NCI-H2196 treated with DMSO at 0.1 percent for 48 hours (cell line): ENCODE measurements around the gene LENG1.

ENCODE experiments used
- DNase-seq: peaks from one replicate; lab custom pipeline; 2025; ENCODE audit not compliant: unreplicated experiment; lab: John Stamatoyannopoulos, UW

Gene LENG1

GRCh38 chr19:54165222-54165621 is 5.7 kb upstream of the LENG1 start:
- no peak for DNase-seq

DNA sequence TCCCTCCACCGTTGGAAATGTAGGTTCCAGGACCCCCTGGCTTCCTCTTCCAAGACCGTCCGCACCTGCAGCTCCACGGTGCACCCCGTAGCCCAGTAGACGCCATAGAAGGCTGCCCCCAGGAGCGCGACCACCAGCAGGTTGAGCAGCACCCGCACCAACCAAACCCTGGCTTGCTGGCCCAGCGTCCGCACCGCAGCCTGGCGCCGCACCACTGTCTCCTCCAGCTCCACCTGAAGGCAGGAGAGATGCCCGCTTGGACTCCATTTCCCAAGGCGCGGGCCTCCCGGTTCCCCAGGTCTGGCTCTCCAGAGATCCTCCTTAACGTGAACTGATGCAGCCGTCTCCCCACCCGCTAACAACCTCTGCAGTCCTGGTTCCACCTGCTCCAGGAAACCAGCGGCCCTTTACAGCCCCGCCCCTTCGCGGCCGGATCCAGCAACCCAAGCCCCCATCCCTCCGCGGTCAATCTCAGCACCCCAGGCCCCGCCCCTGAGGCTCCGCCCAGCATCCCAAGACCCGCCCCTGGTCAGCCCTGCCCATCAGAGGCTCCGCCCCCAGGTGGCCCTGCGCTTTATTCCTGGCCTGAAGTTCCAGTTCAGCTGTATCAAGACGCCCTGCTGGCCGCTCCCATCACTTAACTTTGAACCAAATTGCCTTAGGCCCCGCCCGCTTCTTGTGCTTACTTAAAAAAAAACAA is 5.0 kb upstream of the LENG1 start:
- DNase-seq: no peak

DNA sequence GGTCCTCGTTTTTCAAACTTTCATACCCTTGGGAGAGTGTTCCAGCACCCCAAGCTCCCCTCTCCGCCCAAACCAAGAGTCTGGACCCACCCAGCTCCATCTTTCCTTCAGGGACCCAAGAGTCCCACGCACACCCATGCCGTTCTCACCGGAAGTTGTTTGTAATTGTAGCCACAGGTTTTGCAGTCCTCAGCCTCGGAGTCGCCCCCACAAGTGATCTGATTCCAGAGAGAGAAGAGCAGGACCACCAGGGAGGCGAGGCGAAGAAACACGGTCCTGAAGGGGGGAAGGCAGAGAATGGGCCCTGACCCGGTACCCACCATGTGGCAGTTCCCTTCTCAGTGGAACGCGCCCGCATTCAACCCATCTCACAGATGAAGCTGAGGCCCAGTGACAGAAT is 3.4 kb upstream of the LENG1 start:
- no peak for DNase-seq

DNA sequence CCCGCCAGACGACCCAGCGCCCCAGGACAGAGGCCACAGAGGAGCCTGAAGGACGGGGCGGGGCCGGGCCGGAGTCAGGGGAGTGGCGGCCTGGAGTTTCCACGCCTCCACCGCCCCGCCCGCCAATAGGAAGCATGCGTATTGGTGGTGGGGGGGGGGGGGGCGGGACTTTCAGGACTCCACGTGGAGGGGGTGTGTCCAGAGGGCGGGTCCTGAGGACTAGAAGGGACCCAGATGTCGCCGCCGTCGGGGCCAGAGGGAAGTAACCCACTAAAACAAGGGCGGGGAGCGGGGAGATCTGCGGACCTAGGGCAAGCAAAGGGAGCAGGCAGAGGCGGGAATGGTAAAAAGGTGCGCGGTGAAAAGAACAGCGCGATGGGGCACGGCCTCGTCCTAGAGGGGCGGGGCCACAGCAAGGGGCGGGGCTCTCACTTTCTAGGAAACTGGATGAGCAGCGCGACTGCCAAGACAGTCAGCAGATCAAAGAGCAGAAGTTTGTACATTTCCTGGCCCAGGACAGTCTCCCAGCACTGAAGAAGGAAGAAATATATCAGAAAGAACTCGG is 2.8 kb upstream of the LENG1 start:
- peak; percentile 67 for DNase-seq

DNA sequence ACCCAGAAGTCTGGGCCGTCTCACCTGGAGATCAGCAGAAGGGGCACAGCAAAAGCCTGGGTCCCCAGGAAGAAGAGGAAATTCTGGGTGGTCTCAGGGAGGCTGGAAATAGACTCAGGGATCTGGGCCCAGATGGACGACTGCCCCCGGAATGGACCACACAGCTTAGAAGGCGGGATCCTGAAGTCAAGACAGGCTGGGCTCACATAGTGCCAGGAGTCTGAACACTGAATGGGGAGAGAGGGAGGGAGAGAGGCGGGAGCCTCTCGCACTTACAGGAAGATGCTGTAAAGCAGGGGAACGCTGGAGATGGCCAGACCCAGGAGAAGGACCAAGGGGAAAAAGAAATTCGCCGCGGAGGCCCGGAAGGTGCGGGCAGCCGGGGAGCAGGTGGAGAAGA is 1.3 kb upstream of the LENG1 start:
- no peak for DNase-seq

- DNase-seq: no peak
Measured at GRCh38 chr19:54160182-54160811, 776 bp upstream of the LENG1 start.

DNA sequence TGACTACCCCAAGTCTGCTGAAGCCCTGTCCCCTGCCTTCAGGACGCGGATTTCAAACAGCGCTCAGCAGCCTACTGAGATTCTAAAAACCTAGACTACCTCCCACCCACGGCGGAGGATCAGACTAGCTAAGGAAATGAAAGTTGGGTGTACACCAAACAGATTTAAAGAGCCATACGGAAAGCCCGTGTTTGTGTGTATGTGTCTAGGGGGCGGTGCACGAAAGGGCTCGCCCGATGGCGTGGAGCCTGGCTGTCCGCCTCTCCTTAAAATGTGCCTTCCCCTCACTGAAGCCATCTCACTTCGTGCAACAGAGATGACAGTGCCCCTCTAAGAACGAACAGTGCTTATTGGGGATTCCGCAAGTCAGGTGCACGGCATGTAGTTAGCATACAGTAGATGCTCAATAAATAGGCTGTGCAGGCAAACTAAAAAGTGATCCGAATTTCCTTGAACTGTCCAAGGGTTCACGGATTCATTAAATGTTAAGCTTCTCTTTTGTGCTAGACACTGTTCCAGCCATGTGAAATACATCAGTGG is 639 bp downstream of the LENG1 start:
- DNase-seq: no peak

DNA sequence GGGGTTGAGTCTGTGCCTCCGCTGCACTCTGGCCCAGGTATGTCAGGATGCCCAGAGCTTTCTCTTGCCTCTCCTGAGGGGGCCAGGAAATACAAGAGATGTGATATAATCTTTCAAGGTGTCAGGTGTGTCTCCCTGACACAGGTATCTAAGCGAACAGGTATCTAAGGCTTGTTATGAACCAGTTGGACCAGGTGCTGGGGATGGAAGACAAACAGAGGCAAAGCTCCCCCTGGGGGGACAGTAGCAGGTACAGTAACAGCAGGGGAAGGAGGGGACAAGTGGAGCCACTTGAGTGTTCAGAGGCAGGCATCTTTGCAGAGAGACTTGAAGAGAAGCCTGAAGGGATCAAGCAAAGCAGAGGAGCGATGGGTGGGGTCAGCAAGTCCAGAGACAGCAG is 2.6 kb downstream of the LENG1 start:
- DNase-seq: no peak

DNA sequence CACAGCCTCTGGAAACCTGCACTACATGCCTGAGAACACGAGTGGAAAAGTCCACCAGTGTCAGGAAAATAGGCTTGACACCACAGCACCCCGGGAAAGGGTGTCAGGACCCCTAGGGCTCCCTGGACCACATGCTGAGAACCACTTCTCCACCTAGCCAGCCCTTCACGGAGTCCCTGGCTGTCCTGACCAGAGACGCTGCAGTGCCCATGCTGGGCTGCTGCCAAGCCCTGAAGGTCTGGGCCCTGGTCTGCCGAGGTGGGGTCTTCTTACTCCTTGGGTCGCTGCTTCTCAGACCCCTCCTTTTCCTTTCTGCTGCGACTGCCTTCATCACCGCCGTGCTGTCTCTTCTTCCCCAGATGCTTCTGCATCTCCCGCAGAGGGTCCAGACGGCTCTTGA is 3.0 kb downstream of the LENG1 start:
- no peak for DNase-seq

DNA sequence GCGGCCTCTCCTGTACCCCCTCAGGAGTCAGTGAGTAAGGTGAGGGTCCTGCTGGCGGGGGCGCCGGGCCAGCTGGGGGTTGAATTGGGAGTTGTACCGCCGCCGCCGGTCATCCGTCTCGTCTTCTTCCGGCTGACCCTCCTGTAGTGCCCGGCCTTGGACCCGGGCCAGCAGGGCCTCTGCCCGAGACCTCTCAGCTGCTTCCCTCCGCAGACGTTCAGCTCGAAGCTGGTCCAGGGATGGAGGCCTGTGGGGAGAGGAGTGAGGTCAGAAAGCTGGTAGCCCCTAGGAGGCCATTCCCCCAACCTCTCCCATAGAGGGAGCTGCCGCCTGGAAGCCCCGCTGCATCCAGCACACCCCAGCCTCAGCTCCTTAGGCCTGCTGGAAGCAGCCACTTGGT is 3.8 kb downstream of the LENG1 start:
- DNase-seq: no peak

GRCh38 chr19:54154603-54155345 is 4.7 kb downstream of the LENG1 start:
- DNase-seq: no peak

GRCh38 chr19:54153731-54154326 is 5.7 kb downstream of the LENG1 start:
- no peak for DNase-seq

- DNase-seq: no peak
Measured at GRCh38 chr19:54152878-54153524, 6.5 kb downstream of the LENG1 start.

DNA sequence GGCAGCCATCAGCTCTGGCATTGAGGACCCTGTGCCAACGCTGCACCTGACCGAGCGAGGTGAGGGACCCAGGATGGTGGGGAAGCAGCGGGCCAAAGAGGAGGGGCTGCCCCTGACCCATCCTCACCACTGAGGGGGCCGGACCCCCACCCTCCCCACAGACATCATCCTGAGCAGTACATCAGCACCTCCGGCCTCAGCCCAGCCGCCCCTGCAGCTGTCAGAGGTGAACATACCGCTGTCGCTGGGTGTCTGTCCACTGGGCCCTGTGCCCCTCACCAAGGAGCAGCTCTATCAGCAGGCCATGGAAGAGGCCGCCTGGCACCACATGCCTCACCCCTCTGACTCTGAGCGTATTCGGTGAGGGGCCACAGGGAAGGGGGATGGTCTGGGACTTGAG is 7.3 kb downstream of the LENG1 start:
- no peak for DNase-seq

DNA sequence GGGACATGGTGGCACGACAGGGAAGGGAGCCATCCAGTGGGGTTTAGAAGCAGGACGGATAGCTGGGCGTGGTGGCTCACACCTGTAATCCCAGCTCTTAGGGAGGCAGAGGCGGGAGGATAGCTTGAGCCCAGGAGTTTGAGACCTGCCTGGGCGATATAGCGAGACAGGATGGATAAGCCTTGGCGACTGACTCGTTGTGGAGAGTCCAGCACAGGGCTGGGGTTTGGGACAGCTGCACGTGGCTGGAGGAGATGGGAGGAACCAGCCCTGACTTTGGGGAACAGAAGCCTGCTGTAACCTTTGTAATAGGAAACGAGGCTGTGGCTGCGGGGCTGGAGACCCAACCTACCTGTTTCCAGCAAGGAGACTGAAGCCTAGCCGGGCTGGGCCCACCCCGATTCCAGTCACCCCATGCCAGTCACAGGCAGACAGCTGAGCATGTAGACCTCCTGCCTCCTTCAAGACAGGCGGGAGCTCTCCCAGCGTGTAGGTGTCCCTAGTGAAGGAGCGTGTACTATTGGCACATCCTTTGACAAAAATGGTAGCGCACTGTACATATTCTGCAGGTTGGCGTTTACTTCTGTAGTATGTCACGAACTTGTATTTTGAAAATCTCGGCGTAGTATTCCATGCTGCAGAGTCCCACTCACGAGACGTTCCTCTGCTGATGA is 8.0 kb downstream of the LENG1 start:
- DNase-seq: no peak

DNA sequence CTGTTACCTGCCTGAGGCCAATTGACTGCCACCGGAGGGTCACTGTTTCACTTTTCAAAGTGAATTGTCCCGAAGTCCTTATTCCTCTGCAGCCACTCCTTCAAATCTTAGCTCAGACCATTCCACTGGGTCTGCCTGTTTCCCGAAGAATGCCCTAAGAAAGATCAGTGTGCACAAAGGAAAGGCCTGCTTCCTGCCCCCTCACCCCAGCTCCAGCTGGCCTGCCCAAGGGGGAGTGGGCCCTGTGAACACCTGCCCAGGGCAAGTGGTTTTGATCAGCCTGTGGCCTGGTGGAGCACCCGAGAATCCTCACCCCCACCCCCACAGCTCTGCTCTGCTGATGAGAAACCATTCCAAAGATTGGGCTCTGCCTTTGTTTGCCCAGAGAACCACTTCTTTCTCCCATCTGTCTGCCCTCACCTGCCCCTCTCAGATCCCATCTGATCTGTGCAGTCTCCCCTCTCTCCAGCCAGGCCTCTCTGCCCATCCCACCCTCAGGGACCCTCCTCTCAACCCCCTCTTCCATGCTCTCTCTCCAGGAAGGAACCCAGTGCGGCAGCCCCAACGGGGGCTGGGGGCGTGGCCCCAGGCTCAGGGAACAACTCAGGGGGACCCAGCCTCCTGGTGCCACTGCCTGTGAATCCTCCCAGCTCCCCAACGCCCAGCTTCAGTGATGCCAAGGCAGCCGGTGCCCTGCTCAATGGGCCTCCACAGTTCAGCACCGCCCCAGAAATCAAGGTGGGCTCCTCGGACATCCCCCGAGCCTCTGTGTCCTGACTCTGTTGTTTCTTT is 10.3 kb downstream of the LENG1 start:
- no peak for DNase-seq

GRCh38 chr19:54148158-54148557 is 11.4 kb downstream of the LENG1 start:
- DNase-seq: no peak

- DNase-seq: no peak
Measured at GRCh38 chr19:54147676-54148075, 11.8 kb downstream of the LENG1 start.

DNA sequence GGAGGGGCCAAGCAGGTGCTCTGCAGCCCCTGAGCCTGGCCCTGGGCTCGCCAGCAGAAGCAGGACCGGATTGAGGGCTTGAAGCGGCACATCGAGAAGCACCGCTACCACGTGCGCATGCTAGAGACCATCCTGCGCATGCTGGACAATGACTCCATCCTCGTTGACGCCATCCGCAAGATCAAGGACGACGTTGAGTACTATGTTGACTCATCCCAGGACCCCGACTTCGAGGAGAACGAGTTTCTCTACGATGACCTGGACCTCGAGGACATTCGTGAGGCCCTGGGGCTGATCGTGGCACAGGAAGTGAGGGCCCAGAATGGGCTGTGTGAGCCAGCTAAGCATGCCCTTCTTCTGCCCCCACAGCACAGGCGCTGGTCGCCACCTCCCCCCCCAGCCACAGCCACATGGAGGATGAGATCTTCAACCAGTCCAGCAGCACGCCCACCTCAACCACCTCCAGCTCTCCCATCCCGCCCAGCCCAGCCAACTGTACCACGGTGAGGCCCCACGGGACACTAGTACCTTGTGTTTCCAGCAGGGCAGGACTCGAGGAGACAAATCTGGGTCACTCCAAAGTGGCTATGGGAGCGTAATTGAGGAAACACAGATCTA is 13.9 kb downstream of the LENG1 start:
- DNase-seq: no peak
